ENCODE measurements around the gene RAN.
"Not testable (repeated sequence)": the region's sequence is repeated elsewhere in the genome, so short reads cannot be mapped to it uniquely, and the experiment has no call there.

Gene RAN

DNA sequence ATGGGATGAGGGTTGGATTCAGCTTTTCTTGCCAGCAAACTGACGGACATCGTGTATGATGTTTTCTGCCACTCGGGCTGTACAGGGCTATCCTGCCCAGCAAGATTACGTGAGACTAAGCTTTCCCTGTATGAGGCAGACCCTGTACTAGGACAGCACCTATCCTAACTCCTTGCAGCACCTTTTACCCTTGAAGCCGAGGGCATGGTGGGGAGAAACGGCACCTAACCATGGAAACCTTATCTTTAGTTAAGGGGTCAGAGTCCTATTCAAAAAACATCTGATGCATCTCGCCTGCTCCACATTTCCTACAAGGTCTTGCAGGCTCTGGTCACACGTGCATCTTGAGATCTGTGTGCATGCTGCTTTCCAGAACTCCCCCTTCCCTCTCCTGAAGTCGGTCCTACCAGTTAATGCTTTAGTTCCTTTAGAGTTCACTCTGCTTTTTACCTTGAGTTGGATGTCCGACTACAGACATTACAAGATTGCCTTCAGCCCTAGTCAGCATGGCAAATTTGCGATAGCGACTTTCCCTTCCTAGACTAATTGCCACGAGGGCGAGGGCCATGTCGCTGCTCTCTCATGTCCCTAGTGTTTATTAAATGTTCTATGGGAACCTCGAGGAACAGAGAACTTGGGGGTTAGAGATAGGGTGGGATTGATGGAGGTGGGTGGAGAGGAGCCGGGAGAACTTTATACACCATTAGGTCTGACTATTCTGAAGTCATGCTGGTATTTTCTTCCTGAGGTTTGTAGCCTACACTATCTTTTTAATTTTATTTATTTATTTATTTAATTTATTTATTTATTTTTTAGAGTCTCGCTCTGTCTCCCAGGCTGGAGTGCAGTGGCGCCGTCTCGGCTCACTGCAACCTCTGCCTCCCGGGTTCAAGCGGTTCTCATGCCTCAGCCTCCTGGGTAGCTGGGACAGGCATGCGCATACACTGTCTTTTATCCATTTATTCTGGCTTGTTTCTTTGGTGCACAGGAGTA, 6.6 kb downstream of the RAN start:
- DNase-seq, result no peak

DNA sequence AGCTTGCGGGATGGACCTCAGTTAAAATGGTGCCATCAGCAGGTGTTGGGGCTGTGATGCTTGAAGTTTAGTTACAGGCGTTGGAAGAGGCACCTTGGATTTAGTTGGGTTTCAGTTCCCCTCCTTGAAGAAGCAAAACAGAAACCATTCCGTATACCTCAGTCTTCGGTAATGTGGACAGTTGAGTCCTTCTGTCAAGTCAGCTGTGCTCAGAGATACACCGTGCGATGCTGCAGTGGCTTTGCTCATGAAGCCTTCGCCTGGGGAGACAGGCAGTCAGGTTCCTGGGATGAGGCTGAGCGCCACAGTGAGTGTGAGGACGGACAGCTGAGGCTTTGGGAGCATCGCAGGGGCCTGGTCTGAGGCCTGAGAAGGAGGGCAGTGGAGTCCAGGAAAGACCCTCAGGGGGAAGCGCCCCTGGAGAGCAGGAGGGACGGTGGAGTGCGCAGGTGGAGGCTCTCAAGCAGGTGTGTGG, 7.4 kb downstream of the RAN start:
- no peak for DNase-seq

DNA sequence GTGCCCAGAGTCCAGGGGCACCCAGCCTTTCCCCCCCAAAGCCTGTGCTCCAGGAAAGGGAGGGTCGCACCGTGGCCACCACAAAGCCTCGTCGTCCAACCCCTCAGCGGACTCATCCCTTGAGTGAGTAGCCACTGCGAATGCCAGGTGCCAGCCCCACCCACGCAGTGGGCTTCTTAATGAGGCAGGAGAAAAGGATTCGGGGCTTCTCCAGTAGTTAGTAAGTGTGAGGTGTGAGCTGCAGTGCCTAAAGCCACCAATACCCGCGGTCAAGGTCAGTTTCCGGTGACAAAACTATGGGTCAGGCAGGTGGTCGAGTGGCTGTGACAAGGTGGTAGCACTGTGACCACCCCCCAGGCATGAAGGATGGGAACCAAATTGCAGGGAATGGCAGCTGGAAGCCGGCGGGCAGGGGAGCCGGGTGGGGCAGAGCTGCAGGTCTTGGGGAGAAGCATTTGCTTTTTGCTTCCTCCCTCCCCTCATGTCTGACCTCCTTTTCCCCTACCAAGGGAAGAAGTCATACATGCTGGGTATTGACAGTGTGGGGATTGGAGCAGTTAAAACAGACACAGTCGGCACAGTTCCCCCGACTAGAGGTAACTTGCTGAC, 8.0 kb downstream of the RAN start:
- DNase-seq, result no peak

DNA sequence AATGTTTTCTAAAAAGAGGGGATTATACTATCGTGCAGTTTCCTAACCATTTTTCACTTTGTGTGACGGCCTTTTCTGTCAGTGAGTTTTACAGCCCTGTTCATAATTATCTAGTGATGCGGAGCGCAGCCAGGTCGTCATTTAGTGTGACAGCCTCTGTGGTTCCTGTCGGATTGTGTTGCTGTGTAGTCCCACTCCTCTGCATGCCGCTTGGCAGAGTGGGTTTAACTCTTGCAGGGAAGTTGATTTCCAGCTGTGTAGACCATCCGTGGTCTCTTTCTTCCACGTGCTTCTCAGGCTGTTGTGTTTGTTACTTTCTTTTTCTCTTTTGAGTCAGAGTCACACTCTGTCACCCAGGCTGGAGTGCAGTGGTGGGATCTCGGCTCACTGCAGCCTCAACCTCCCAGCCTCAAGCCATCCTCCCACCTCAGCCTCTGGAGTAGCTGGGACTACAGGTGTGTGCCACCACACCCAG, 8.6 kb downstream of the RAN start:
- DNase-seq, result no peak

DNA sequence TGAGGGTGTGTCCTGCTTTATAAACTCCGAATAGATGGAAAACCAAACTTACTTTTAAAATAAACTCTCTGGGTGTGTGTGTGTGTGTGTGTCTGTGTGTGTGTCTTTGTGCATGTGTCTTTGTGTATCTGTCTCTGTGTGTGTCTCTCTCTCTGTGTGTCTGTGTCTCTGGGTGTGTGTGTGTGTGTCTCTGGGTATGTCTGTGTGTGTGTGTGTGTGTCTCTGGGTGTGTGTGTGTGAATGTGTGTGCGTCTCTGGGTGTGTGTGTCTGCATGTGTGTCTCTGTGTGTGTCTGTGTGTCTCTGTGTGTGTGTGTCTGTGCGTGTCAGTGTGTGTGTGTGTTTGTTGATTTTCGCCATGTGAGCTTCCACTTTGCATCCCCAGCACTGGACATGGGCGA, 9.2 kb downstream of the RAN start:
- DNase-seq, result no peak

DNA sequence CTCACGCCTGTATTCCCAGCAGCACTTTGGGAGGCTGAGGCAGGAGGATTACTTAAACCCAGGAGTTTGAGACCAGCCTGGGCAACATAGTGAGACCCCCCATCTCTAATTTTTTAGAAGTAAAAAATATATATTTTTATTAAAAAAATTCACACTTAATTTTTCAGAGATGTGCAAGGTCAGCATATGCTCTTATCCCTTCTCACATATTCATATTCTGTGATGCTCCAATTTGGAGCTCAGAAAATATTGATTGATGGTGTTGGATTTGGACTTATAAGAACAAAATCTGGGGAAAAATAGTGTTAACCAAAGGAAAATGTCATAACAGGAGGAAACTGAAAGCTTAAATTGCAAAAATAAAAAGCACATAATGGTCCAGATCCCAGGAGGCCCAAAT, 9.7 kb downstream of the RAN start:
- no peak for DNase-seq

DNA sequence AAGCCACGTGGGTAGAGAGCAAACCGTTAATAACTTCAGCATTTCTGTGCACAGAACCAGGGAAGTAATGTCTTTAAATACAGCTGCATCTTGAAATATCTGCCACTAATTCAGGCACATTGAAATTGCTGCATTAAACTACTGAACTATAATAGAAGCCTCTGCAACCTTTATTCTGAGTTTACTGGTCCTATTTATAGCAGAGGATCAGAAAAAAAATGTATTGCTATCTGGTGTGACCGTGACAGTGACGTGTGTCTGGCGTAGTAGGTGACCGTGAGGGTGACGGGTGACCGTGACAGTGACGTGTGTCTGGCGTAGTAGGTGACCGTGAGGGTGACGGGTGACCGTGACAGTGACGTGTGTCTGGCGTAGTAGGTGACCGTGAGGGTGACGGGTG, 15.3 kb downstream of the RAN start:
- DNase-seq, result not testable (repeated sequence)

DNA sequence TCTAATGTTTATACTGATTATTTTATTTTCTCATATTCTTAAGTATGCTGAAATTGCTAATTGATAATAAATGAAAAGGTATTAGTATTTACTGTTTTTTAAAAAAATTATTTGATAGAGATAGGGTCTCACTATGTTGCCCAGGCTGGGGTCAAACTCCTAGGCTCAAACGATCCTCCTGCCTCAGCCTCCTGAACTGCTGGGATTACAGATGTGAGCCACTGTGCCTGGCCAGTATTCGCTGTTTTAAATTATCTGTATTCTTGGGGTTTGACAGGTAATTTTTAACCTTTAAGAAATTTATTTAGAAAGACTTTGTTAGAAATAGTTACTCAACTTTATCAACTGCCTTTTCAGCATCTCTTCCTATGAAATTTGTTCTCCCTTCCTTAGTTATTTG, 32.2 kb downstream of the RAN start:
- no peak for DNase-seq

DNA sequence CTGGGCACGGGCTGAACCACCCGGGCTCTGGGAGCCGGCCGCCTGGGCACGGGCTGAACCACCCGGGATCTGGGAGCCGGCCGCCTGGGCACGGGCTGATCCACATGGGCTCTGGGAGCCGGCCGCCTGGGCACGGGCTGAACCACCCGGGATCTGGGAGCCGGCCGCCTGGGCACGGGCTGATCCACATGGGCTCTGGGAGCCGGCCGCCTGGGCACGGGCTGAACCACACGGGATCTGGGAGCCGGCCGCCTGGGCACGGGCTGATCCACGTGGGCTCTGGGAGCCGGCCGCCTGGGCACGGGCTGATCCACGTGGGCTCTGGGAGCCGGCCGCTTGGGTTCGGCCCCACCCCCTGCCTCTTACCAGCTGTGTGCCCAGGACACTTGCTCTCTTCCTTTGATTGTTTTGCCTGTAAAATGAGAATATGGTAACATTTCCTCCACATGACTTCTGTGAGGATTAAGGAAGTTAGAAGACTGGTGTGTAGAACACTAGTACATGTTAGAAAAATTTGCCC, 33.1 kb downstream of the RAN start:
- DNase-seq, result not testable (repeated sequence)

DNA sequence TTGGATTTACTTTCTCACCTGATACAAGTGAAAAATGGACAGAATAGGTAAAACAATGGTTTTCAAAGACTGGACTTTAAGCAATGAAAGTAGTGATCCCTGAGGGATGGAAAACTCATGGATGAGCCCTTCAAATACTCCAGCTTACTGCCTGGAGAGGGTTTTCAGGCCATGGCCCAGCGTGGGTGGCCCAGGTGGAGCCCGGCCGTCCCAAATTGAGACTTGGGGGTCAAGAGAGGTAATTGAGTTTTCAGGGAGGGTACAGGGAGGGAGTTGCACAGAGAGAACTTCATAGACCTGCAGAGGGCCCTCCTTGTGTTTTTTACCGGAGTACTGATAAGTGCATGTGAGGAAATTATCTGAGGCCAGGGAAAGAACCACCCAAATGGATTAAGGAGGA, 37.2 kb downstream of the RAN start:
- DNase-seq, result no peak

DNA sequence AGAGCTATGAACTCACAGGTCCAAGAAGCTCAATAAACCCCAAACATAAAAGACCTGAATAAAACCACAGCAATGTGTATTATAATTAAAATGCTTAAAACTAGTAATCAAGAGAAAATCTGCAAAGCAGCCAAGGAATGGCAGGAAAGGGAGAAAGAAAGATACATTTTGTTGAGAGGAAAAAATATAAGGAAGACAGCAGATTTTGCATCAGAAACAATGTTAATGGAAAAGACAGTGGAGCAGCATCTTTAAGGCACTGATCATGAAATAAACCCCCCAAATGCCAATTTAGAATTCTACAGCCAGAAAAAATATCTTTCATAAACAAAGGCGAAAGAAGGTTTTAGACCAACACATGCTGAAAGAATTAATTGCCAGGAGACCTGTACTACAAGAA, 39.3 kb downstream of the RAN start:
- DNase-seq, result no peak

DNA sequence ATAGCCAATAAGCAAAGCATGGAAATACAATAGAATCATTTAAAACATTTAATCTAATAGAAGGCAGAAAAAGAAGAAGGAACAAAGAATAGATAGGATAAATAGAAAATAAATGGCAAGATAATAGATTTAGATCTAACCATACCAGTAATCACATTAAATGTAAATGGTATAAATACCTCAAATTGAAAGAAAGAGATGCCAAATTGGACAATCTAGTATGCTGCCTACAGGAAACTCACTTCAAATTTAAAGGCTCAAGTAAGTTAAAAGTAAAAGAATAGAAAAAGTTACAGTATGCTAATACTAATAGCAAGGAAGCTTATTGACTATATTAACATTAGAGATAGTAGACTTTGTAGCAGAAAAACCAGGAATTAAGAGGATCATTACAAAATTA, 40.1 kb downstream of the RAN start:
- DNase-seq, result no peak

DNA sequence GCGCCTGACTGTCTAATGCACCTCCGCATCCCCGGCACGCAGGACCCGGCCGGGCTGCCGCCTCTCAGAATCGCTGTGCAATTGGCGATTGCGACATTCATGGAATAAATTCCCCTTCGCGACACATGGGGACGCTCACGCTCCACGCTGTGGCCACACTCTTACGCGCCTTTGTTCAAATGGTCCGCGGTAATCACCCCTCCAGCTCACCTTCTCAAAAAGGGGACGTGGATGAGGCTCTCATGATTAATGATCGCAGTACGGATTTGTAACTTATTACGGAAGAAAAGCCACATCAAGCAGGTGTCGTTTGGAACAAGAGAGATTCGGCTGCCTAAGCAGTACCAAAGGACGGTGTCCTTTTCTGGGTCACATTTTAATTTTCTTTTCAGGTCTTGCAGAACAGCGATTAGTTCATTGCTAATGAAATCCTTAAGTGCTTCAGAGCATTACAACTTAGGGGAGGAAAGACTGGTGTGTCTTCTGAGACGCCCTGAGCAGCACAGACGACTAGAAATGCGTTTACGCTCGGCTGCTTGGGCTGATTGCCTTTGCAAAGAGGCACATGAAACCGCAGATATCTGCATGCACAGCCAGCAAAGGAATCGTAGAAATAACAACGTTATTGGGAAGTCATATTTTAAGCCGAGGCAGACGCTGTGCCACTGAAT, 44.5 kb downstream of the RAN start:
- peak in 38 of 51 donors; percentile 2 to 68 (median 38) for DNase-seq

DNA sequence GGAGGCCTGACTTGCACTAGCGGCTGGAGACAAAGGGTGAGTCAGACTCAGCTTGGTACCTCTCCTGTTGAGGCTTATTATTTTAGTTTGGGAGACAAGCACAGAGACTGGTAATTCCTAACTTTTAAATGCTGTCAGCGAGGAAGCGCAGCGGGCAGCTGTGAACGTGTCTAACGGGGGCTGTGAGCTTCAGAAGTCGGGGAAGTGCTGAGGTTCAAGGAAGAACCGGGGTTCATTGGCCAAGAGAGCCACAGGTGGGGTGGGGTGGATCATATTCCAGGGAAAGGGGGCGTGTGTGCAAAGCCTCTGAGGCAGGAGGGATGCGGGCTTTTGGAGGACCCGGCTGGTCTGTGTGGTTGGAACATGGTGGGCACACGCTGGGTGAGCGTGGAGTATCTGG, 45.7 kb downstream of the RAN start:
- DNase-seq, result peak in 1 of 51 donors; percentile 5

DNA sequence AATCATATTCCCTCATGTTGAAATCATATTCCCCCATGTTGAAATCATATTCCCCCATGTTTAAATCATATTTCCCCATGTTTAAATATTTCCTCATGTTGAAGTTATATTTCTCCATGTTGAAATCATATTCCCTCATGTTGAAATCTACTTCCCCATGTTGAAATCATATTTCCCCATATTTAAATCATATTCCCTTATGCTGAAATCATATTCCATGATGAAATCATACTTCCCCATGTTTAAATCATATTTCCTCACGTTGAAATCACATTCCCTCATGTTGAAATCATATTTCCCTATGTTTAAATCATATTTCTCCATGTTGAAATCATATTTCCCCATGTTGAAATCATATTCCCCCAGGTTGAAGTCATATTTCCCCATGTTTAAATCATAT, 47.2 kb downstream of the RAN start:
- DNase-seq, result no peak

DNA sequence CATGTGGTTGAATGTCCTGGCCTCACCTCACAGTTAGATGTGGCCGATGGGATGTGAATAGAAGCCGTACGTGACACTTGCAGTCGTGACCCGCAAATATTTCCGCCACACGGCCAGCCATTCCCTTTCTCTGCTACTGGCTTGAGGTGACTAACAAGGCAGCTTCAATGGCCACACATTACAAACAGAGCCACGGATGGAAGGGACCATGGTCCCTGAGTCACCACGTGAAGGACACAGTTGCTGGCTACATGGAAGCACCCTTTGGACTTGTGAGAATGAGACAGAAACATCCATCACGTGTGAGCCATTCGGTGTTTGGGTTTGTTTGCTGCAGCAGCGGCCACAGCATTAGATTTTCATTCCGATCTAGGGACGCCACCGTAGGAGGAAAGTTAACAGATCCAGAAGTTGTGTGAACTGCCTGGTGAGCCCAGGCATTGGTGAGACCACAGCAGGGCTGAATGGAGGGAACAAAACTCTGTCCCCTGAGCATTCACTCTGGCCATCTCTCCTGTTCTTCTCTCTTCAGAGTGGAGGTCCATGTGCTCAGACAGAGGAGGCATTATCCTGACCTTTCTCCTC, 48.3 kb downstream of the RAN start:
- no peak for DNase-seq

DNA sequence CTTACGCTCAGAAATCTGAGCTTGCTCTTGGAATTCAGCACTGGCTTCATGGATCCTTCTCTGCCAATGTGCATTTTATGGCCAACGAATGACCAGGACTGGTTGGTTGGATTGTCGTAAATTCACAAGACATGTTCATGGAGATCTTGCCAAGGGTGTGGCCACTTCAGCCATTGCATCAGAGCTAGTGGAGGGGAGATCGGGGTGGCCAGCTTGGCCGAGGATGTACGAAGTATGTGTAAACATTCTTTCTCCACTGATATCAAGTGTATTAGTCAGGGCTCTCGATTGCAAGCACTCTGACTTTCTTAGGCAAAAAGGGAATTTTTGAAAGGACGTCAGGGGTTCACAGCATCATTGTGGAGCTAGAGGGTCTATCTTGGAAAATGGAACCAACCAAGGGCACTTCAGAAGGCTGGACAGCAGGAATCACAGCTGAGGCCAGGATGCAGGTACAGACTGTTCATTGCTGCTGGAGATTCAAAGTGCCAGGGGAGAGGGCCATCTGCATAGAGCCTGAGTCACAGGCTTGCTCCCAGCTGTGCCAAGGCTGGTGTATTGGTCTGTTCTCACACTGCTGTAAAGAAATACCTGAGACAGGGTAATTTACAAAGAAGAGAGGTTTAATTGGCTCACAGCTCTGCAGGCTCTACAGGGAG, 49.0 kb downstream of the RAN start:
- DNase-seq, result no peak

DNA sequence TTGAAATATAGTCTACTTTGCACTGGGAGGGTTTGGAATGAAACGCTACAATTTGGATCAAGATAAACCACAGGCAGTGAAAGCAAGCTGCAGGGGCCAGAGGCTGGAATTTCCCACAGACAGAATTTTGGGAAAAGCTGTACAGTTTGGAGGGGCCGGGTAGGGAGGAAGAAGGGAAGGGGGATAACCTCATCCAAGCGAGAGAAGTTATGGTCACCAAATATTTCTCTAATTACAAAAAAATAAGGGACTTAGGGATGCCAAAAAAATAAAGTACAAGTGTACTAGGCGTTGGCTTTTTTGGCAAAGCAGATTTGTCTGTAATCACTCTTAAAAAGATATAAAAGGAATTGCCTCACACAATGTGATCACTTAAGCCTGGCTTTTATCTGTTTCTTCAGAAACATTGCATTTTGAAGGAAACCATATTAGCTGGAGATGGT, 50.7 kb downstream of the RAN start:
- no peak for DNase-seq

DNA sequence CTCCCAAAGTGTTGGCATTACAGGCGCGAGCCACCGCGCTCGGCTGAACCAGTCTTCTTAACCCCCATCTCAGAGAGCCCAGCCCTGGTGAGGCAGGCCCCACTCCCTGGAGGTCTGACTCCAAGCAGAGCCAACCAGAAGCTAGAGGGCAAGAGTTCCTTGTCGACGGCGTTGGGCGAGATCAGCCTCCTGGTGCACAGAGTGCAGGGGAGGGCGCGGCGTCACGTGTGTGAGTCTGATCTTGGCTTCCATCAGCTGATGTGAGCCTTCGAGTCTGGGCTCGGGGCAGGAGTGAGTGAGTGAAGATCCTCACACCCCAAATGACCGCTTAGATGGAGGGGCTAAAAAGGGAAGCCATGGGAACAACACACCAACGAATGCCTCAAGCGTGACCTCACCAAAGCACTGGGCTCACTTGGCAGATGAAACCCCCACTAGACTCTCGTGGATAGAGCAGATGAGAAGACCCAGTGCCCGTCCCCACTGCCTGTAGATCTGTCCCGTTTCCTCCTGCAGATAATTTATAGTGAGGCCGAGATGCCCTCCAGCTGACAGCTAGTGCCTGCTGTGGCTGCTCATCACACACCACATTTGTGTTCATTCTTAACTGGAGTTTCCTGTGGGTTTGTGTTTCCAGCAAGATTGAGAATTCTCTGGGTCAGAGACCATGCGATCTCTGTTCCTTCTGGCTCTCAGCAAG, 53.2 kb downstream of the RAN start:
- no peak for DNase-seq

DNA sequence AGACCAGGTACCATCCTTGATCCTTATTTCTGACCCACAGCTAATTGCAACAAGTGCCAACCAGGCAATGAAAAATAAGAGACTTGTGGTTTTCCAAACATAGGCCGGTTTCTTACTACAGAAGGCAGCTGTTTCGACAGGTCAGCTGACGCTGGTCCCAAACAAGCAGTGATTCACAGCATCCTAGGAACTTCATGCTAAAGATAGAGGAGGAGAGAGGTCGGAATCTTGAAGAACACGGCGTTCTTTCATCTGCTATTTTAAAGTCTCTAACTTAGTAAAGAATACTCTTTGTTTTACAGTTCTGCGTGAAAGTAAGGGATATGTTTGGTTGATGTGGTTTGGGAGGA, 53.8 kb downstream of the RAN start:
- peak in 9 of 51 donors; percentile 4 to 36 (median 14) for DNase-seq
